GM19452 (cell line): ENCODE data around the gene MBP.
"Not testable (repeated sequence)": the region's sequence is repeated elsewhere in the genome, so short reads cannot be mapped to it uniquely, and the experiment has no call there.

Source experiments
- ATAC-seq: cut with Tn5 transposase; IDR thresholded peaks from one replicate; pipeline ENCODE4 v1.9.1; 2021; ENCODE audit not compliant: unreplicated experiment

The MBP gene

GRCh38 chr18:76957384-76958355, 174.9 kb downstream of the MBP start:
- no peak for ATAC-seq

- ATAC-seq: no peak
These were observed 175.9 kb downstream of the MBP start for GRCh38 chr18:76956648-76957047.

- ATAC-seq: no peak
These were observed 176.9 kb downstream of the MBP start for GRCh38 chr18:76955524-76956170.

GRCh38 chr18:76953583-76954233, 178.9 kb downstream of the MBP start:
- no peak for ATAC-seq

GRCh38 chr18:76953156-76953555, 179.4 kb downstream of the MBP start:
- no peak for ATAC-seq

GRCh38 chr18:76952747-76953146, 179.8 kb downstream of the MBP start:
- no peak for ATAC-seq

- peak; percentile 87 for ATAC-seq
These were observed 180.9 kb downstream of the MBP start for GRCh38 chr18:76951456-76952247.

- ATAC-seq: no peak
These were observed 184.2 kb downstream of the MBP start for GRCh38 chr18:76948345-76948744.

GRCh38 chr18:76944346-76944745, 188.2 kb downstream of the MBP start:
- ATAC-seq: not testable (repeated sequence)

GRCh38 chr18:76943542-76944339, 188.8 kb downstream of the MBP start:
- ATAC-seq: no peak

GRCh38 chr18:76941284-76941683, 191.3 kb downstream of the MBP start:
- ATAC-seq: no peak

GRCh38 chr18:76938619-76939018, 194.0 kb downstream of the MBP start:
- ATAC-seq: no peak

GRCh38 chr18:76937597-76937996, 195.0 kb downstream of the MBP start:
- no peak for ATAC-seq

- ATAC-seq: no peak
These were observed 195.7 kb downstream of the MBP start for GRCh38 chr18:76936877-76937276.

GRCh38 chr18:76935722-76936337, 196.8 kb downstream of the MBP start:
- no peak for ATAC-seq

- no peak for ATAC-seq
These were observed 200.4 kb downstream of the MBP start for GRCh38 chr18:76932026-76932819.

GRCh38 chr18:76931171-76931570, 201.4 kb downstream of the MBP start:
- ATAC-seq: no peak
